Fibroblast of lung (primary cell): ENCODE results near the gene DHX57. TPM values are rescaled to one million over a fixed set of nuclear protein-coding genes. Genes with fewer than 3 reads are reported as not detected.

ENCODE experiments used
- DNase-seq, 2 donors: peaks; one replicate each; pipeline versions ENCODE4 v3.0.0 to v3.0.0-alpha.2; 2010; ENCODE audit warnings: low read depth in 2 of 2
- H2AFZ ChIP-seq: 2 replicates; pipeline ENCODE4 v1.5.1; 2012; ENCODE audit warnings: low read length, control low read depth, inconsistent platforms
- H3K27ac ChIP-seq: 2 replicates; pipeline ENCODE4 v1.5.1; 2011; ENCODE audit warnings: low read length, control low read depth; ENCODE audit not compliant: insufficient read depth
- H3K27me3 ChIP-seq: 2 replicates; pipeline ENCODE4 v1.5.1; 2011; ENCODE audit warnings: mild to moderate bottlenecking, low read length; ENCODE audit not compliant: control insufficient read depth, insufficient read depth
- H3K36me3 ChIP-seq: 2 replicates; pipeline ENCODE4 v1.5.1; 2011; ENCODE audit warnings: low read length; ENCODE audit not compliant: control insufficient read depth, insufficient read depth
- H3K4me1 ChIP-seq: 2 replicates; pipeline ENCODE4 v1.5.1; 2011; ENCODE audit warnings: low read length; ENCODE audit not compliant: control insufficient read depth, insufficient read depth; ENCODE audit errors: extremely low read depth
- H3K4me2 ChIP-seq: 2 replicates; pipeline ENCODE4 v1.5.1; 2011; ENCODE audit warnings: low read length, control low read depth; ENCODE audit not compliant: insufficient read depth; ENCODE audit errors: extremely low read depth
- H3K4me3 ChIP-seq, 4 experiments: fragments of 200-600 bp in 1 of 4; sonication (generic) in 1 of 4; replicated peaks in 1 of 4; 2 replicates each; pipeline ENCODE4 v1.5.1; 2011 to 2016; ENCODE audit warnings: low read length in 4 of 4, low read depth in 3 of 4, mild to moderate bottlenecking in 3 of 4, control low read depth in 2 of 4, inconsistent platforms in 1 of 4, mixed read lengths in 1 of 4; ENCODE audit not compliant: insufficient read depth in 1 of 4; ENCODE audit errors: control extremely low read depth in 1 of 4
- H3K79me2 ChIP-seq: 2 replicates; pipeline ENCODE4 v1.5.1; 2012; ENCODE audit warnings: mild to moderate bottlenecking, low read length, inconsistent platforms; ENCODE audit not compliant: control insufficient read depth, insufficient read depth
- H3K9ac ChIP-seq: 2 replicates; pipeline ENCODE4 v1.5.1; 2011; ENCODE audit warnings: mild to moderate bottlenecking, low read length, control low read depth; ENCODE audit not compliant: insufficient read depth
- H3K9me3 ChIP-seq: 2 replicates; pipeline ENCODE4 v1.5.1; 2012; ENCODE audit warnings: low read depth, low read length; ENCODE audit not compliant: control insufficient read depth, insufficient read depth
- H4K20me1 ChIP-seq: 2 replicates; pipeline ENCODE4 v1.5.1; 2011; ENCODE audit warnings: low read length; ENCODE audit not compliant: control insufficient read depth, insufficient read depth; ENCODE audit errors: extremely low read depth
- EZH2 ChIP-seq: IDR thresholded peaks from 2 replicates; pipeline ENCODE4 v1.5.1; 2012; ENCODE audit warnings: low read length, control low read depth, mild to moderate bottlenecking; ENCODE audit errors: missing control alignments
- polyA plus RNA-seq, 2 donors: library from polyadenylated mRNA; depleted of rRNA in 1 of 2; stranded (reverse) in 1 of 2; unstranded in 1 of 2; fragments of >200 nt; gene quantifications; 2 replicates each; pipeline ENCODE4 v1.2.1, GENCODE V29; 2011 to 2012; ENCODE audit warnings: missing spikeins in 1 of 2
- total RNA-seq: library from RNA; depleted of rRNA; stranded (reverse); fragments of >200 nt; gene quantifications from 2 replicates; pipeline ENCODE4 v1.2.1, GENCODE V29; 2014
- TF ChIP-seq, protein P1 (sequence below), 2 donors: IDR thresholded peaks in 1 of 2; conservative IDR thresholded peaks in 1 of 2; 1 replicate in 1 of 2; 2 replicates in 1 of 2; pipeline ENCODE4 v1.5.1; 2011 to 2012; ENCODE audit warnings: low read length in 2 of 2, control low read depth in 1 of 2, inconsistent platforms in 1 of 2, low read depth in 1 of 2, mild to moderate bottlenecking in 1 of 2

DHX57 gene
- total and polyA plus RNA-seq, 2 donors (not counting 1 experiment from before 2014, with no cell fraction given), result 18.5 to 23.5 TPM

DNA sequence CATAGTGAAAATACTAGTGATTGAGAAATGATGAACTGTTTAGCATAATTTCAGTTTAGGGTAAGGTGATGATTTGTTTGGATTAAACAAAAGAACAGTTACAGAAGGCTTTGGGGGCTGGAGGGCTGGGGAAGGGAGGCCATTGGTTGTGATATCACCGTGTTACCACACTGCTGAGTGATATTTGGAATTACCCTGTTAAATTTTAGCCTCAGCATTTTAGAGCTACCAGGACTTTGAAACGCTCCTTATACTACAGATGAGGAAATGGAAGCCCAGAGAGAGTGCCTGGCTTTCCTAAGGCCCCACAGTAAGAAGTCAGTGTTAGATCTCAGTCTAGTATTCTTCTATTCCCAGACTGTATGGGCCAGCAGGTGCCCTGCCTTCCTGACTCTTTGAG lies 29.5 kb upstream of the DHX57 start:
- Histone ChIP-seq H3K9me3 (no peaks in the 10 kb centered on the region), H3K27ac (no peak overlapping the region), H3K4me3 (no peak overlapping the region), H3K4me1 (no peaks in the 10 kb centered on the region), H3K27me3 (no peaks in the 10 kb centered on the region), H3K9ac (no peak overlapping the region), H4K20me1 (no peaks in the 10 kb centered on the region), H3K36me3 (no peaks in the 10 kb centered on the region), H3K79me2 (no peaks in the 10 kb centered on the region), H3K4me2 (no peak overlapping the region), H2AFZ (no peak overlapping the region)
- TF ChIP-seq, protein P1, sequence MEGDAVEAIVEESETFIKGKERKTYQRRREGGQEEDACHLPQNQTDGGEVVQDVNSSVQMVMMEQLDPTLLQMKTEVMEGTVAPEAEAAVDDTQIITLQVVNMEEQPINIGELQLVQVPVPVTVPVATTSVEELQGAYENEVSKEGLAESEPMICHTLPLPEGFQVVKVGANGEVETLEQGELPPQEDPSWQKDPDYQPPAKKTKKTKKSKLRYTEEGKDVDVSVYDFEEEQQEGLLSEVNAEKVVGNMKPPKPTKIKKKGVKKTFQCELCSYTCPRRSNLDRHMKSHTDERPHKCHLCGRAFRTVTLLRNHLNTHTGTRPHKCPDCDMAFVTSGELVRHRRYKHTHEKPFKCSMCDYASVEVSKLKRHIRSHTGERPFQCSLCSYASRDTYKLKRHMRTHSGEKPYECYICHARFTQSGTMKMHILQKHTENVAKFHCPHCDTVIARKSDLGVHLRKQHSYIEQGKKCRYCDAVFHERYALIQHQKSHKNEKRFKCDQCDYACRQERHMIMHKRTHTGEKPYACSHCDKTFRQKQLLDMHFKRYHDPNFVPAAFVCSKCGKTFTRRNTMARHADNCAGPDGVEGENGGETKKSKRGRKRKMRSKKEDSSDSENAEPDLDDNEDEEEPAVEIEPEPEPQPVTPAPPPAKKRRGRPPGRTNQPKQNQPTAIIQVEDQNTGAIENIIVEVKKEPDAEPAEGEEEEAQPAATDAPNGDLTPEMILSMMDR (conservative IDR thresholded peaks at IDR 0.05 in 1 of 2, IDR thresholded peaks at IDR 0.05 in 1 of 2; ENCODE audit: low read depth in 1 of 2, low read length in 2 of 2), result no peak
- TF ChIP-seq EZH2, result no peak
- no peak for DNase-seq

DNA sequence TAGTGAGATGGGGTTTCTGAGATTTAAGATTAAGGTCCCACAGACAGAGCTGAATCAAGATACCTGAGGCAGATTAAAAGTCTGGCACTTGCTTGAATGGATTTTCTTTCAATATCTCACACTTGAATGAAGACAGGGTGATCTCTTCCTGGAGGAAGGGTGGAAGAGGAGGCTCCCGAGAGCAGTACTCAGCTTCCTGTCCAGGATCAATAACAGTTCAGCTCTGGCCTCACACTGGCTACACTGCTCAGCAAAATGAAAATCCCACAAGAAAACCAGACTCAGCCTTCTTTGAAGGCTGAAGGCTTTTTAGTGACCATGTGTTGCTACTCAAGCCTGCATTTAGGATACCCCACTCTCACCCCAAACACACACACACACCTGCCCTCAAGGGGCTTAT lies 25.0 kb upstream of the DHX57 start:
- no peak for DNase-seq
- no peaks in the 10 kb centered on the region for H3K79me2 ChIP-seq

DNA sequence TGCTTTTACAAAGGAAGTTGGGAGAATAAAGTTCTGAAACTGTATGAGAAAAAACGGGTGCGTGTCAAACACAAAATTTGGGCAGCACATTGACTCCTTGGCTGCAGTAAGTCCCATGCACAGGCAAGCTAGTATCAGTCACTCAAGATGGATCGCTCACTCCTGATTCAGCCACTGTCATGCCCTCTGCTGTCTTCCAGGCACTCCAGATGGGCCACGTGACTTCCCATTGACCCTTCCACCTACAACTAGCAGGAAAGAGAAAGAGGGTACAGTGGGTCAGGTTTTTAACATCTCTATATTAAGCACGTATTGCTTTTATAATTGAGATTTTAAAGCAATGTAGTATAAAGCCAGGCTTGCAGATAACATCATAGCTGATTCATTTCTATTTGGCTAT lies 22.5 kb upstream of the DHX57 start:
- Histone ChIP-seq H3K79me2 (no peaks in the 10 kb centered on the region), H3K27me3 (no peaks in the 10 kb centered on the region), H2AFZ (no peak overlapping the region), H4K20me1 (no peaks in the 10 kb centered on the region), H3K4me1 (no peaks in the 10 kb centered on the region), H3K9ac (no peak overlapping the region), H3K27ac (no peak overlapping the region), H3K4me3 (no peak overlapping the region), H3K4me2 (no peak overlapping the region), H3K36me3 (no peaks in the 10 kb centered on the region), H3K9me3 (no peaks in the 10 kb centered on the region)
- DNase-seq, result no peak
- no peak for TF ChIP-seq EZH2
- TF ChIP-seq, protein P1 (conservative IDR thresholded peaks at IDR 0.05 in 1 of 2, IDR thresholded peaks at IDR 0.05 in 1 of 2; ENCODE audit: low read depth in 1 of 2, low read length in 2 of 2), result no peak

More for the DNA sequence above, 25.0 kb upstream of the DHX57 start:
- no peak overlapping the region for H3K27ac ChIP-seq
- no peaks in the 10 kb centered on the region for H4K20me1 ChIP-seq
- no peak overlapping the region for H3K9ac ChIP-seq
- H3K4me1 ChIP-seq, result no peaks in the 10 kb centered on the region
- no peaks in the 10 kb centered on the region for H3K27me3 ChIP-seq
- H2AFZ ChIP-seq, result no peak overlapping the region
- H3K4me2 ChIP-seq, result no peak overlapping the region
- no peaks in the 10 kb centered on the region for H3K36me3 ChIP-seq
- TF ChIP-seq EZH2, result no peak
- TF ChIP-seq, protein P1 (conservative IDR thresholded peaks at IDR 0.05 in 1 of 2, IDR thresholded peaks at IDR 0.05 in 1 of 2; ENCODE audit: low read depth in 1 of 2, low read length in 2 of 2), result no peak
- no peak overlapping the region for H3K4me3 ChIP-seq
- H3K9me3 ChIP-seq, result no peaks in the 10 kb centered on the region
